ENCODE measurements around the gene DCAF12L1. TPM values are rescaled to one million over a fixed set of nuclear protein-coding genes. Genes with fewer than 3 reads are reported as not detected.

The DCAF12L1 gene
- not detected for total RNA-seq
- long read RNA-seq: 0 reads

DNA sequence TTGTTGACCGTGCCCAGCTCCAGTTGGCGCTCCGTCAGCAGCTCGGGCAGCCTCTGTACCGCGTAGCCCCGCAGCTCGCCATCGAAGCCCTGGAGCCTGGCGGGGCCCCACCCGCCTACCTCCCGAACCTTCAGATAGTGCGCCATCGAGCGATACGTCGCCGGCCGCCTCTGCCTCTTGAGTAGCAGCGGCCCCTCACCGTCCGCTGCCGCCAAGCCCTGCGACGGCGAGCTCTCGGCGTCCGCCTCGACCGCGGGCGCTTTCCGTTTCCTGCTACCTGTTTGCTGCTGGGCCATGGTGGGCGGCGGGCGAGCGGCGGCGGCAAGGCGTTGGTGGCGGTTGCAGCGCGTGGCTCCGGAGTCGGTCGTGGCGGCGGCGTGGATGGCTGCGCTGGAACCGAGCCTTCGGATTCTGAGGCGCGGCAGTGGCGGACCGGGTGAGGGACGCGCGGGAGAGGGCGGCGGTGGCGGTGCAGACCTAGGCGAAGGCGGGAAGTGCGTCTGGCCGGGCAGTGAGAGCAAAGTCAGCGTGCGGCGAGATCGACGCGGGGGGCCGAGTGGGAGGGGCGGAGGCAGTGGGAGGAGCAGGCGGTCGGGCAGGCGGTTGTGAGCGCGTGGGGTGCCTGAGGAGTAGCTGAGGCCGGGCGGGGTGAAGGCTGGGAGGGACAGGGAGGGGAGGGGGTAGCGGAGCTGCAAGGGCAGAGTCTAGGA lies at the start of gene DCAF12L1:
Gene DCAF12L1 (minus strand): TSS at position 502 of the 710 bp plus-strand sequence. CDS start 206 bp downstream, at position 296.
- DNase-seq: no peak
- peak within 1 kb of the TSS; percentile 33 for H3K4me3 ChIP-seq
- H3K27me3 ChIP-seq (ENCODE audit: low read depth): peaks cover 26% of the 10 kb centered on the region
- intact Hi-C loops (cut with micrococcal nuclease): no loop called here
- no peaks in the 10 kb centered on the region for H3K36me3 ChIP-seq
- H3K4me1 ChIP-seq: no peaks in the 10 kb centered on the region
- H3K9me3 ChIP-seq (replicated peaks): no peaks in the 10 kb centered on the region
- TF ChIP-seq, protein P1, sequence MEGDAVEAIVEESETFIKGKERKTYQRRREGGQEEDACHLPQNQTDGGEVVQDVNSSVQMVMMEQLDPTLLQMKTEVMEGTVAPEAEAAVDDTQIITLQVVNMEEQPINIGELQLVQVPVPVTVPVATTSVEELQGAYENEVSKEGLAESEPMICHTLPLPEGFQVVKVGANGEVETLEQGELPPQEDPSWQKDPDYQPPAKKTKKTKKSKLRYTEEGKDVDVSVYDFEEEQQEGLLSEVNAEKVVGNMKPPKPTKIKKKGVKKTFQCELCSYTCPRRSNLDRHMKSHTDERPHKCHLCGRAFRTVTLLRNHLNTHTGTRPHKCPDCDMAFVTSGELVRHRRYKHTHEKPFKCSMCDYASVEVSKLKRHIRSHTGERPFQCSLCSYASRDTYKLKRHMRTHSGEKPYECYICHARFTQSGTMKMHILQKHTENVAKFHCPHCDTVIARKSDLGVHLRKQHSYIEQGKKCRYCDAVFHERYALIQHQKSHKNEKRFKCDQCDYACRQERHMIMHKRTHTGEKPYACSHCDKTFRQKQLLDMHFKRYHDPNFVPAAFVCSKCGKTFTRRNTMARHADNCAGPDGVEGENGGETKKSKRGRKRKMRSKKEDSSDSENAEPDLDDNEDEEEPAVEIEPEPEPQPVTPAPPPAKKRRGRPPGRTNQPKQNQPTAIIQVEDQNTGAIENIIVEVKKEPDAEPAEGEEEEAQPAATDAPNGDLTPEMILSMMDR (IDR thresholded peaks at IDR 0.05; ENCODE audit: borderline replicate concordance): no peak
- no peak within 1 kb of the TSS for H3K27ac ChIP-seq (replicated peaks)

GRCh38 chrX:126580877-126581276 lies 28.3 kb upstream of the DCAF12L1 start:
- no peak for DNase-seq
- intact Hi-C loops (cut with micrococcal nuclease): no loop called here

GRCh38 chrX:126575911-126576310 lies 23.3 kb upstream of the DCAF12L1 start:
- no peaks in the 10 kb centered on the region for H3K4me1 ChIP-seq
- no peaks in the 10 kb centered on the region for H3K36me3 ChIP-seq
- peaks cover 2% of the 10 kb centered on the region for H3K27me3 ChIP-seq (ENCODE audit: low read depth)
- no peak overlapping the region for H3K27ac ChIP-seq (replicated peaks)
- intact Hi-C loops (cut with micrococcal nuclease): no loop called here
- TF ChIP-seq, protein P1 (IDR thresholded peaks at IDR 0.05; ENCODE audit: borderline replicate concordance): no peak
- no peaks in the 10 kb centered on the region for H3K9me3 ChIP-seq (replicated peaks)
- DNase-seq: no peak
- H3K4me3 ChIP-seq: no peak overlapping the region

More at GRCh38 chrX:126580877-126581276, 28.3 kb upstream of the DCAF12L1 start:
- H3K27ac ChIP-seq (replicated peaks): no peak overlapping the region
- peaks cover 7% of the 10 kb centered on the region for H3K27me3 ChIP-seq (ENCODE audit: low read depth)
- H3K36me3 ChIP-seq: no peaks in the 10 kb centered on the region
- TF ChIP-seq, protein P1 (IDR thresholded peaks at IDR 0.05; ENCODE audit: borderline replicate concordance): no peak
- no peak overlapping the region for H3K4me3 ChIP-seq
- no peaks in the 10 kb centered on the region for H3K4me1 ChIP-seq
- no peaks in the 10 kb centered on the region for H3K9me3 ChIP-seq (replicated peaks)

GRCh38 chrX:126557151-126557550 lies 4.5 kb upstream of the DCAF12L1 start:
- H3K27me3 ChIP-seq (ENCODE audit: low read depth): peaks cover 14% of the 10 kb centered on the region
- TF ChIP-seq, protein P1 (IDR thresholded peaks at IDR 0.05; ENCODE audit: borderline replicate concordance): no peak
- no peaks in the 10 kb centered on the region for H3K4me1 ChIP-seq
- H3K9me3 ChIP-seq (replicated peaks): no peaks in the 10 kb centered on the region
- H3K27ac ChIP-seq (replicated peaks): no peak overlapping the region
- no peak for DNase-seq
- H3K36me3 ChIP-seq: no peaks in the 10 kb centered on the region
- H3K4me3 ChIP-seq: no peak overlapping the region
- intact Hi-C loops (cut with micrococcal nuclease): no loop called here

- DNase-seq: no peak
- H3K4me1 ChIP-seq: no peaks in the 10 kb centered on the region
- no peaks in the 10 kb centered on the region for H3K9me3 ChIP-seq (replicated peaks)
- peaks cover 26% of the 10 kb centered on the region for H3K27me3 ChIP-seq (ENCODE audit: low read depth)
- TF ChIP-seq, protein P1 (IDR thresholded peaks at IDR 0.05; ENCODE audit: borderline replicate concordance): no peak
- no peaks in the 10 kb centered on the region for H3K36me3 ChIP-seq
- intact Hi-C loops (cut with micrococcal nuclease): no loop called here
- no peak overlapping the region for H3K4me3 ChIP-seq
- no peak overlapping the region for H3K27ac ChIP-seq (replicated peaks)
Observed at GRCh38 chrX:126551725-126552312, 795 bp downstream of the DCAF12L1 start.
